CD4-positive, alpha-beta T cell treated with Interleukin-6 at 100 ng/mL for 8 hours (primary cell): ENCODE measurements around the gene PDE1A.
"Not testable (repeated sequence)": the region's sequence is repeated elsewhere in the genome, so short reads cannot be mapped to it uniquely, and the experiment has no call there.

ENCODE experiments used
- DNase-seq: peaks from one replicate; pipeline ENCODE4 v3.0.0-alpha.2; 2020; ENCODE audit warnings: mixed read lengths, low spot score

PDE1A gene

GRCh38 chr2:182406221-182406620 lies 20.6 kb downstream of the PDE1A start:
- DNase-seq: no peak

- no peak for DNase-seq
Observed at GRCh38 chr2:182404975-182405561, 21.8 kb downstream of the PDE1A start.

- no peak for DNase-seq
Observed at GRCh38 chr2:182404092-182404491, 22.7 kb downstream of the PDE1A start.

- DNase-seq: no peak
Observed at GRCh38 chr2:182393270-182393760, 33.5 kb downstream of the PDE1A start.

GRCh38 chr2:182391443-182391842 lies 35.4 kb downstream of the PDE1A start:
- no peak for DNase-seq

- not testable (repeated sequence) for DNase-seq
Observed at GRCh38 chr2:182386267-182386880, 40.5 kb downstream of the PDE1A start.

GRCh38 chr2:182384860-182385259 lies 42.0 kb downstream of the PDE1A start:
- DNase-seq: no peak

- DNase-seq: no peak
Observed at GRCh38 chr2:182381225-182381624, 45.6 kb downstream of the PDE1A start.

GRCh38 chr2:182379241-182379640 lies 47.6 kb downstream of the PDE1A start:
- no peak for DNase-seq

- DNase-seq: no peak
Observed at GRCh38 chr2:182378759-182379158, 48.1 kb downstream of the PDE1A start.

GRCh38 chr2:182377467-182377866 lies 49.4 kb downstream of the PDE1A start:
- no peak for DNase-seq

- DNase-seq: no peak
Observed at GRCh38 chr2:182375862-182376261, 51.0 kb downstream of the PDE1A start.

GRCh38 chr2:182372661-182373060 lies 54.2 kb downstream of the PDE1A start:
- no peak for DNase-seq

GRCh38 chr2:182368996-182369395 lies 57.8 kb downstream of the PDE1A start:
- DNase-seq: no peak

GRCh38 chr2:182368446-182368845 lies 58.4 kb downstream of the PDE1A start:
- no peak for DNase-seq

GRCh38 chr2:182367401-182367800 lies 59.4 kb downstream of the PDE1A start:
- no peak for DNase-seq

GRCh38 chr2:182366628-182367027 lies 60.2 kb downstream of the PDE1A start:
- DNase-seq: no peak

GRCh38 chr2:182365855-182366254 lies 61.0 kb downstream of the PDE1A start:
- no peak for DNase-seq

GRCh38 chr2:182361477-182361876 lies 65.4 kb downstream of the PDE1A start:
- no peak for DNase-seq

- DNase-seq: no peak
Observed at GRCh38 chr2:182360663-182361260, 66.1 kb downstream of the PDE1A start.

- no peak for DNase-seq
Observed at GRCh38 chr2:182359990-182360662, 66.7 kb downstream of the PDE1A start.

- DNase-seq: no peak
Observed at GRCh38 chr2:182359027-182359989, 67.5 kb downstream of the PDE1A start.
